MG63 (cell line): ENCODE data around the gene GADD45A. TPM values are rescaled to one million over a fixed set of nuclear protein-coding genes. Genes with fewer than 3 reads are reported as not detected.

Experiments
- total RNA-seq: library from RNA; depleted of rRNA; stranded (reverse); fragments of >200 nt; shearing (Covaris generic); gene quantifications from 2 replicates; pipeline ENCODE4 v1.2.3, GENCODE V29; 2014; ENCODE audit warnings: low replicate concordance; rRNA removed

GADD45A gene
- total RNA-seq, 1 experiment from 2014 or later: 16.5 TPM

Other genes starting within 250 kb of the GADD45A start
- gene GNG12, start 148.3 kb downstream of the GADD45A start, total RNA-seq: 224 and 362 TPM in 2 replicates